ENCODE data around the gene CLDN3. TPM values are rescaled to one million over a fixed set of nuclear protein-coding genes. Genes with fewer than 3 reads are reported as not detected.

The CLDN3 gene
- total and polyA plus RNA-seq, 9 of the 15 experiments (the other 6 are each of a cell fraction or from before 2014, with no cell fraction given) = 0.29 TPM; not detected in 8

DNA sequence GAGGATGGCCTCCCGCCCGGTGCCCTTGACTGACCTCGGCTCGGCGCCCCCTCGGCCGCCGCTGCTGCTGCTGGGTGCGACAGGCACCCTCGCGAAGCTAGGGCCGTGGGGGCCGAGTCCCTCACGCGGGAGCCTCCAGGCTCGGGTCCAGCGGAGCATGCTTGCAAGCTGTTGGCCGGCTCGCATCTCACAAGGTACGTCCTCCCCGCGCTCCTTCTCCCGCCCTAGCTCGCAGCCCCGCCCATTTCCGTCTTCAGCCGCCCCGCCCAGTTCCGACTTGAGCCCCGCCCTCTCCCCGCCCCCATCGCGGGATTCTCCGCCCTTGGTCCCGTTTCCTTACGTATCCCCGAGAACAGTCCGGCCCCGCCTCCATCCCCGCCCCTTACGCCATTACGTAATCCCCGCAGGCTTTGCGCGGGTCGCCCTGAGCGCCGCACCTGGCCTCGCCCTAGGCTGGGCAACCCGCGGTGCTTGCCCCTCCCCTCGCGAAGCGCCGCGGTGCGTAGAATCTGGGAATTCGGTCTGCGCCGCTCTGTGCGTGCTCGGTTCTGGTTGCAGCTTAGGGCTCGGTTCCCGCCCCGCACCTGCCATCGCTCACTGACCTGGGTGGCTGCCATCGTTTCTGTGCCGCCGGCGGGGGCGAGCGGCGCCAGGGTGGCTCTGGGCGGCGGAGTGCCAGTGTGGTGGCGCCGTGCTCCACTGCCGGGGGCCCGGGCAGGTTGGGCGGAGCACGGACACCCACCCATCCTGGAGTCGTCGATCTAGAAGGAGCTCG is 31.3 kb downstream of the CLDN3 start, which contains the start of gene ABHD11 (continued):
- TF ChIP-seq, protein P1, sequence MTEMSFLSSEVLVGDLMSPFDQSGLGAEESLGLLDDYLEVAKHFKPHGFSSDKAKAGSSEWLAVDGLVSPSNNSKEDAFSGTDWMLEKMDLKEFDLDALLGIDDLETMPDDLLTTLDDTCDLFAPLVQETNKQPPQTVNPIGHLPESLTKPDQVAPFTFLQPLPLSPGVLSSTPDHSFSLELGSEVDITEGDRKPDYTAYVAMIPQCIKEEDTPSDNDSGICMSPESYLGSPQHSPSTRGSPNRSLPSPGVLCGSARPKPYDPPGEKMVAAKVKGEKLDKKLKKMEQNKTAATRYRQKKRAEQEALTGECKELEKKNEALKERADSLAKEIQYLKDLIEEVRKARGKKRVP (CRISPR knock-in tag; IDR thresholded peaks at IDR 0.05) = peak; percentile 68
- TF ChIP-seq ELF2 (CRISPR knock-in tag; IDR thresholded peaks at IDR 0.05) (peak; percentile 63; the same call in 1 of the 2 replicates), KHSRP (IDR thresholded peaks at IDR 0.05) (no peak), NFE2L1 (tag; IDR thresholded peaks at IDR 0.05; ENCODE audit: borderline replicate concordance, low read depth) (no peak), ZNF23 (CRISPR knock-in tag; IDR thresholded peaks at IDR 0.05) (no peak), NONO (IDR thresholded peaks at IDR 0.05; ENCODE audit: low read depth in 2 of 2, low read length in 1 of 2) (peak in 1 of 2 experiments; percentile 59; a peak in 2 of 4 replicates), ZNF668 (CRISPR knock-in tag; IDR thresholded peaks at IDR 0.05) (no peak), SMAD4 (CRISPR knock-in tag; conservative IDR thresholded peaks at IDR 0.05) (peak; percentile 81), MCM3 (IDR thresholded peaks at IDR 0.05) (no peak), U2AF1 (optimal IDR thresholded peaks at IDR 0.05; ENCODE audit: low read depth, low read length) (peak; percentile 28), NR2C2 (CRISPR knock-in tag; IDR thresholded peaks at IDR 0.05) (peak; percentile 28; the same call in 1 of the 2 replicates), NR2C2 (tag; IDR thresholded peaks at IDR 0.05) (no peak; the same call in 1 of the 2 replicates), HOXB6 (CRISPR knock-in tag; IDR thresholded peaks at IDR 0.05; ENCODE audit: borderline replicate concordance) (no peak), TAF9B (IDR thresholded peaks at IDR 0.05; ENCODE audit: partially characterized antibody) (no peak), POLR2A (conservative IDR thresholded peaks at IDR 0.05) (peak; percentile 93), LCOR (CRISPR knock-in tag; IDR thresholded peaks at IDR 0.05) (no peak; the same call in none of the 2 replicates), ZNF561 (CRISPR knock-in tag; conservative IDR thresholded peaks at IDR 0.05) (no peak), TEAD2 (tag; IDR thresholded peaks at IDR 0.05) (no peak)
- TF ChIP-seq, protein P2, sequence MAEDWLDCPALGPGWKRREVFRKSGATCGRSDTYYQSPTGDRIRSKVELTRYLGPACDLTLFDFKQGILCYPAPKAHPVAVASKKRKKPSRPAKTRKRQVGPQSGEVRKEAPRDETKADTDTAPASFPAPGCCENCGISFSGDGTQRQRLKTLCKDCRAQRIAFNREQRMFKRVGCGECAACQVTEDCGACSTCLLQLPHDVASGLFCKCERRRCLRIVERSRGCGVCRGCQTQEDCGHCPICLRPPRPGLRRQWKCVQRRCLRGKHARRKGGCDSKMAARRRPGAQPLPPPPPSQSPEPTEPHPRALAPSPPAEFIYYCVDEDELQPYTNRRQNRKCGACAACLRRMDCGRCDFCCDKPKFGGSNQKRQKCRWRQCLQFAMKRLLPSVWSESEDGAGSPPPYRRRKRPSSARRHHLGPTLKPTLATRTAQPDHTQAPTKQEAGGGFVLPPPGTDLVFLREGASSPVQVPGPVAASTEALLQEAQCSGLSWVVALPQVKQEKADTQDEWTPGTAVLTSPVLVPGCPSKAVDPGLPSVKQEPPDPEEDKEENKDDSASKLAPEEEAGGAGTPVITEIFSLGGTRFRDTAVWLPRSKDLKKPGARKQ (CRISPR knock-in tag; IDR thresholded peaks at IDR 0.05) = no peak
- TF ChIP-seq, protein P3, sequence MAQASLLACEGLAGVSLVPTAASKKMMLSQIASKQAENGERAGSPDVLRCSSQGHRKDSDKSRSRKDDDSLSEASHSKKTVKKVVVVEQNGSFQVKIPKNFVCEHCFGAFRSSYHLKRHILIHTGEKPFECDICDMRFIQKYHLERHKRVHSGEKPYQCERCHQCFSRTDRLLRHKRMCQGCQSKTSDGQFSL (CRISPR knock-in tag; IDR thresholded peaks at IDR 0.05) = 0 out of 2 replicates have a peak, but pooled peaks have one; percentile 54
- TF ChIP-seq, protein P3 (tag; IDR thresholded peaks at IDR 0.05) = no peak
- TF ChIP-seq, protein P4, sequence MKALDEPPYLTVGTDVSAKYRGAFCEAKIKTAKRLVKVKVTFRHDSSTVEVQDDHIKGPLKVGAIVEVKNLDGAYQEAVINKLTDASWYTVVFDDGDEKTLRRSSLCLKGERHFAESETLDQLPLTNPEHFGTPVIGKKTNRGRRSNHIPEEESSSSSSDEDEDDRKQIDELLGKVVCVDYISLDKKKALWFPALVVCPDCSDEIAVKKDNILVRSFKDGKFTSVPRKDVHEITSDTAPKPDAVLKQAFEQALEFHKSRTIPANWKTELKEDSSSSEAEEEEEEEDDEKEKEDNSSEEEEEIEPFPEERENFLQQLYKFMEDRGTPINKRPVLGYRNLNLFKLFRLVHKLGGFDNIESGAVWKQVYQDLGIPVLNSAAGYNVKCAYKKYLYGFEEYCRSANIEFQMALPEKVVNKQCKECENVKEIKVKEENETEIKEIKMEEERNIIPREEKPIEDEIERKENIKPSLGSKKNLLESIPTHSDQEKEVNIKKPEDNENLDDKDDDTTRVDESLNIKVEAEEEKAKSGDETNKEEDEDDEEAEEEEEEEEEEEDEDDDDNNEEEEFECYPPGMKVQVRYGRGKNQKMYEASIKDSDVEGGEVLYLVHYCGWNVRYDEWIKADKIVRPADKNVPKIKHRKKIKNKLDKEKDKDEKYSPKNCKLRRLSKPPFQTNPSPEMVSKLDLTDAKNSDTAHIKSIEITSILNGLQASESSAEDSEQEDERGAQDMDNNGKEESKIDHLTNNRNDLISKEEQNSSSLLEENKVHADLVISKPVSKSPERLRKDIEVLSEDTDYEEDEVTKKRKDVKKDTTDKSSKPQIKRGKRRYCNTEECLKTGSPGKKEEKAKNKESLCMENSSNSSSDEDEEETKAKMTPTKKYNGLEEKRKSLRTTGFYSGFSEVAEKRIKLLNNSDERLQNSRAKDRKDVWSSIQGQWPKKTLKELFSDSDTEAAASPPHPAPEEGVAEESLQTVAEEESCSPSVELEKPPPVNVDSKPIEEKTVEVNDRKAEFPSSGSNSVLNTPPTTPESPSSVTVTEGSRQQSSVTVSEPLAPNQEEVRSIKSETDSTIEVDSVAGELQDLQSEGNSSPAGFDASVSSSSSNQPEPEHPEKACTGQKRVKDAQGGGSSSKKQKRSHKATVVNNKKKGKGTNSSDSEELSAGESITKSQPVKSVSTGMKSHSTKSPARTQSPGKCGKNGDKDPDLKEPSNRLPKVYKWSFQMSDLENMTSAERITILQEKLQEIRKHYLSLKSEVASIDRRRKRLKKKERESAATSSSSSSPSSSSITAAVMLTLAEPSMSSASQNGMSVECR (CRISPR knock-in tag; IDR thresholded peaks at IDR 0.05) = no peak
